ENCODE measurements around the gene PLEKHG5. TPM values are rescaled to one million over a fixed set of nuclear protein-coding genes. Genes with fewer than 3 reads are reported as not detected.
"Not testable (repeated sequence)": the region's sequence is repeated elsewhere in the genome, so short reads cannot be mapped to it uniquely, and the experiment has no call there.

Gene PLEKHG5
- total and polyA plus RNA-seq, 2 experiments from 2014 or later = 9.6 to 34.8 TPM

DNA sequence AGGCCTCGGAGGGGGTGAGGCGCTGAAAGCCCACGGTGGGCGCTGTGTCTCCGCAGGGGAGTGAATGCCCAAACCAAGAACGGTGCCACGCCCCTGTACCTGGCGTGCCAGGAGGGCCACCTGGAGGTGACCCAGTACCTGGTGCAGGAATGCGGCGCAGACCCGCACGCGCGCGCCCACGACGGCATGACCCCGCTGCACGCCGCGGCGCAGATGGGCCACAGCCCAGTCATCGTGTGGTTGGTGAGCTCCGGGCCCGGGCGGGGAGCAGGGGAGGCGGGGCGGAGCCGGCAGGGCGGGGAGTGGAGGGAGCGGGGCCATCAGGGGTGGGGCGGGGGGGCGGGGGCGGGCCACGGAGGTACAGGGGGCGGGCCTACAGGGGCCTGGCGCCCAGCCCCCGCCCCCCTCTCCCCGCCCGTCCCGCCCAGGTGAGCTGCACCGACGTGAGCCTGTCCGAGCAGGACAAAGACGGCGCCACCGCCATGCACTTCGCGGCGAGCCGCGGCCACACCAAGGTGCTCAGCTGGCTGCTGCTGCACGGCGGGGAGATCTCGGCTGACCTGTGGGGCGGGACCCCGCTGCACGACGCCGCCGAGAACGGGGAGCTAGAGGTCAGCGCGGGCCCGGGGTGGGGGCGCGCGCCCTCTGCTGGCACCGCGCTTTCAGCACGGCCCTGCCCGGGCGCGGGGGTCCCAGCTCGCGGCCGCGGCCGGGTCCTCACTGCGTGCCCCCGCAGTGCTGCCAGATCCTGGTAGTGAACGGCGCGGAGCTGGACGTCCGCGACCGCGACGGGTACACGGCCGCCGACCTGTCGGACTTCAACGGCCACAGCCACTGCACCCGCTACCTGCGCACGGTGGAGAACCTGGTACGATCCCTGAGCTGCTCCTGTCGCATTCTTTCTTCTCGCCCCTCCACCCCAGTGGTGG is 51.0 kb downstream of the PLEKHG5 start:
- DNase-seq (ENCODE audit: low read depth in 1 of 2, low spot score in 1 of 2) = peak; percentile 46 to 62
- Histone ChIP-seq H3K27me3 (peaks cover 36% of the 10 kb centered on the region), H3K9me3 (ENCODE audit: low read depth) (no peaks in the 10 kb centered on the region), H3K27ac (no peak overlapping the region), H3K4me3 (peak overlapping the region; percentile 32), H3K36me3 (no peaks in the 10 kb centered on the region), H3K4me1 (ENCODE audit: low read depth) (no peaks in the 10 kb centered on the region)
- TF ChIP-seq, protein P1, sequence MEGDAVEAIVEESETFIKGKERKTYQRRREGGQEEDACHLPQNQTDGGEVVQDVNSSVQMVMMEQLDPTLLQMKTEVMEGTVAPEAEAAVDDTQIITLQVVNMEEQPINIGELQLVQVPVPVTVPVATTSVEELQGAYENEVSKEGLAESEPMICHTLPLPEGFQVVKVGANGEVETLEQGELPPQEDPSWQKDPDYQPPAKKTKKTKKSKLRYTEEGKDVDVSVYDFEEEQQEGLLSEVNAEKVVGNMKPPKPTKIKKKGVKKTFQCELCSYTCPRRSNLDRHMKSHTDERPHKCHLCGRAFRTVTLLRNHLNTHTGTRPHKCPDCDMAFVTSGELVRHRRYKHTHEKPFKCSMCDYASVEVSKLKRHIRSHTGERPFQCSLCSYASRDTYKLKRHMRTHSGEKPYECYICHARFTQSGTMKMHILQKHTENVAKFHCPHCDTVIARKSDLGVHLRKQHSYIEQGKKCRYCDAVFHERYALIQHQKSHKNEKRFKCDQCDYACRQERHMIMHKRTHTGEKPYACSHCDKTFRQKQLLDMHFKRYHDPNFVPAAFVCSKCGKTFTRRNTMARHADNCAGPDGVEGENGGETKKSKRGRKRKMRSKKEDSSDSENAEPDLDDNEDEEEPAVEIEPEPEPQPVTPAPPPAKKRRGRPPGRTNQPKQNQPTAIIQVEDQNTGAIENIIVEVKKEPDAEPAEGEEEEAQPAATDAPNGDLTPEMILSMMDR (IDR thresholded peaks at IDR 0.05; ENCODE audit: low read depth, low read length) = peak; percentile 26

DNA sequence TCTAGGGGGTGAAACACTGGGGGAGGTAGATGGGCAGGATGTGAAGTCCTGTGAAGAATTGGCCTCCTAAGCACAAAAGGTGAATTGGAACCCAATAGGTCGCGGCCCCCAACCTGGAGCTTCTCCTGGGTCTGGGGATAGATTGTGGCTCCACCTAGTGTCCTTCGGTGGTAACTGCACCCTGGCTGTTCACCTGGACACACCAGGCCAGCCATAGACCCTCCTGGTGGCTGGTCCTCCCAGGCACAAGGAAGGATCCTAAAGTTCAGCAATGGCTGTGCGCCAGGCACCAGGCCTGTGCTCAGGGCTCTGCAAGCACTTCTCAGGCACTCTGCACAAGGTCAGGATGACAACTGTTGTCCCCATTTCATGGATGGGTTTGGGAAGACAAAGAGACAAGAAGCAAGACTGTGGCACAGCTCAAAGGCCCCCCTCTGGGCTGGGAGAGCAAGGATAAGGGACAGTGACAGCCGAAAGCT is 53.4 kb downstream of the PLEKHG5 start:
- H3K27ac ChIP-seq = no peak overlapping the region
- TF ChIP-seq, protein P1 (IDR thresholded peaks at IDR 0.05; ENCODE audit: low read depth, low read length) = peak; percentile 91
- H3K9me3 ChIP-seq (ENCODE audit: low read depth) = no peaks in the 10 kb centered on the region
- H3K27me3 ChIP-seq = peaks cover 40% of the 10 kb centered on the region
- H3K4me1 ChIP-seq (ENCODE audit: low read depth) = no peaks in the 10 kb centered on the region
- H3K4me3 ChIP-seq = no peak overlapping the region
- peak; percentile 59 to 80 for DNase-seq (ENCODE audit: low read depth in 1 of 2, low spot score in 1 of 2)
- no peaks in the 10 kb centered on the region for H3K36me3 ChIP-seq

DNA sequence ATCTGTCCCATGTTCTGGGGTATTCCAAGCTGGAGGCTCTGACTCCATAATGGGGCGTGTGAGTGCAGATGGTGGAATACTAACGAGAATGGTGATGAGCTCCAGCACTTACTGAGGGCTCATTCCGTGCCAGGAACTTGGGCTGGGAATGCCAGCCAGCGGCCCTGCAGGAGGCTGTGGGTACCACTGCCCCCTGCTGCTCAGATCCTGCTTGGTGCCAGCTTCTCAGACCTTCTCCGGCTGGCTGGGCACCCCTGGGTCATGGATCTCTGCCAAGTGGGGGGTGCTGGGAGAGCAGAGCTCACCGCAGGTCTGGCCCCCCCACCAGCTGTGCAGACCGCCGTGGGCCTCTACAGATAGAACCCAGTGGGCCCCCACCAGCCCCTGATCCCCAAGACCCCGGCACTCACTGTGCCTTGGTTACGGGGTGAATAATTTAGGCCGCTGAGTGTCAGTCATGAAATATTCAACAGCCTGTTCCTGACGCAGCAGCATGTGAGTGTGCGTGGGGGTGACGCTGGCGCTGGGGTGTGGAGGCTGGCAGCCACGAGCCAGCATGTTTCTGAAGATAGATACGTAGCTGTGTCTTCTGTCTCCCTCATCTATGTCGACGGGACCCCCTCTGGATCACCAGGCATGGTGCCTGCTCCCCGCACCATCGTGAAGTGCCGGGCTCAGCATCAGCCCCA is 54.3 kb downstream of the PLEKHG5 start:
- H3K36me3 ChIP-seq; H3K27ac ChIP-seq; H3K9me3 ChIP-seq (ENCODE audit: low read depth); H3K4me1 ChIP-seq (ENCODE audit: low read depth); DNase-seq (ENCODE audit: low read depth in 1 of 2, low spot score in 1 of 2); H3K4me3 ChIP-seq: not testable (repeated sequence)
- H3K27me3 ChIP-seq = peaks cover 40% of the 10 kb centered on the region
- TF ChIP-seq, protein P1 (IDR thresholded peaks at IDR 0.05; ENCODE audit: low read depth, low read length) = peak; percentile 7

DNA sequence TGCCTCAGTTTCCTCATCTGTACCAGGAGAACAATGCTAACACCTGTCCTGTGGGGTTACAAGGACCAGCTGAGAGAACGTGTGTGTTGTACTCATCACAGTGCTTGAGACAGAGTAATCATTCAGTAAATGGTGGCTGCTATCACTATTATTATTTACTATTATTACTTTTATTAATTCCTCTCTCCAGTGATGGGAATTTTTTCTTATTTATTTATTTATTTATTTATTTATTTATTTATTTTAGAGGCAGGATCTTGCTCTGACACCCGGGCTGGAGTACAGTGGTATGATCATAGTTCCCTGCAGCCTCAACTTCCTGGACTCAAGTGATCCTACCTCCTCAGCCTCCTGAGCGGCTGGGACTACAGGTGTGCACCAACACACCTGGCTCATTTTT is 55.2 kb downstream of the PLEKHG5 start:
- not testable (repeated sequence) for H3K4me1 ChIP-seq (ENCODE audit: low read depth); H3K27ac ChIP-seq; H3K4me3 ChIP-seq; H3K36me3 ChIP-seq; DNase-seq (ENCODE audit: low read depth in 1 of 2, low spot score in 1 of 2); H3K9me3 ChIP-seq (ENCODE audit: low read depth)
- peaks cover 34% of the 10 kb centered on the region for H3K27me3 ChIP-seq

DNA sequence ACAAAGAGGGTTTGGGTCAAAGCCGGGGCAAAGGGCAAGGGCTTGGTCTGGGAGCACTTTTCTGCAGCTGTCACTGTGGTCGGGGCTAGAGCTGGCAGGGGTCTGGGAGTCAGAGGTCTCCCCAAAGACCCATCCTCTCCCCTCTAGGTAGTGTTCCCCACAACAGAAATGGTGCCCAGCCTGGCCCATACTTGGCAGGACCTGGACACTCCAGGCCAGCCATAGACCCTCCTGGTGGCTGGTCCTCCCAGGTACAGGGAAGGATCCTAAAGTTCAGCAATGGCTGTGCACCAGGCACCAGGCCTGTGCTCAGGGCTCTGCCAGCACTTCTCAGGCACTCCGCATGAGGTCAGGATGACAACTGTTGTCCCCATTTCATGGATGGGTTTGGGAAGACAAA is 55.9 kb downstream of the PLEKHG5 start:
- H3K27me3 ChIP-seq = peaks cover 29% of the 10 kb centered on the region
- H3K9me3 ChIP-seq (ENCODE audit: low read depth) = no peaks in the 10 kb centered on the region
- H3K27ac ChIP-seq = no peak overlapping the region
- H3K4me3 ChIP-seq = no peak overlapping the region
- DNase-seq (ENCODE audit: low read depth in 1 of 2, low spot score in 1 of 2) = no peak
- H3K4me1 ChIP-seq (ENCODE audit: low read depth) = no peaks in the 10 kb centered on the region
- no peaks in the 10 kb centered on the region for H3K36me3 ChIP-seq
- TF ChIP-seq, protein P1 (IDR thresholded peaks at IDR 0.05; ENCODE audit: low read depth, low read length) = no peak

DNA sequence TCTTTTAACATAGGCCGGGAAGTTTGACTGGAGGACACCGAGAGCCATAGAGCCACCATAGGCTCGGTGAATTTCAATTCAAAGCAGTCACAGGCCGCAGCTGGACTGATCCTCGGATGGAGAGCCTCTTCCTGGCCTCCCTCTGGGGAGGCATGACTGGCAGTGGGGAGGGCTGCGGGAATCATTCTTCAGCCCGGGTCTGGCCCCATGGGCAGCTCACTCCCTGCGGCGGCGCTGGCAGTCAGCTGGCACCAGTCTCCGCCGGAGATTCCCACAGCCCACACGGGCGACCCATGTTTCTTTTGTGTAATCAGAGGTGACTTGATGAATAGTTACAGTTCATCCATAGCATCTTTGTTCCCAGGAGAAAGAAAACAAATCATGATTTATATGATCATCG is 56.3 kb downstream of the PLEKHG5 start:
- Histone ChIP-seq H3K36me3 (no peaks in the 10 kb centered on the region), H3K27me3 (peaks cover 26% of the 10 kb centered on the region), H3K27ac (no peak overlapping the region), H3K4me3 (no peak overlapping the region), H3K4me1 (ENCODE audit: low read depth) (no peaks in the 10 kb centered on the region), H3K9me3 (ENCODE audit: low read depth) (no peaks in the 10 kb centered on the region)
- no peak for DNase-seq (ENCODE audit: low read depth in 1 of 2, low spot score in 1 of 2)
- TF ChIP-seq, protein P1 (IDR thresholded peaks at IDR 0.05; ENCODE audit: low read depth, low read length) = no peak

All from cardiac muscle cell (in vitro differentiated cells and primary cell).